Stimulated activated naive CD8-positive, alpha-beta T cell treated with anti-CD3 and anti-CD28 coated beads, Interleukin-15, amount 100 ng/mL, for 72 hours (primary cell): ENCODE measurements around the gene MCRIP1.

Source experiments
- ATAC-seq: fragments of 150-1000 bp; cut with Tn5 transposase; 2 replicates; pipeline ENCODE4 v1.10.0; 2021; ENCODE audit warnings: mild to moderate bottlenecking, moderate library complexity
- DNase-seq, 2 donors: peaks; one replicate each; pipeline ENCODE4 v3.0.0; 2021 to 2022
- H3K27ac Mint-ChIP-seq, 2 donors: one replicate each; pipeline ENCODE4 v1.8.0; 2022; ENCODE audit warnings: mild to moderate bottlenecking in 2 of 2, mixed read lengths in 2 of 2, moderate library complexity in 2 of 2
- H3K27me3 Mint-ChIP-seq: one replicate; pipeline ENCODE4 v1.8.0; 2022; ENCODE audit warnings: mixed read lengths
- H3K4me1 Mint-ChIP-seq: one replicate; pipeline ENCODE4 v1.8.0; 2022; ENCODE audit warnings: mild to moderate bottlenecking, mixed read lengths
- H3K4me3 Mint-ChIP-seq, 2 donors: one replicate each; pipeline ENCODE4 v1.8.0; 2022; ENCODE audit warnings: mild to moderate bottlenecking in 2 of 2, mixed read lengths in 2 of 2, moderate library complexity in 1 of 2
- H3K9me3 Mint-ChIP-seq, 2 donors: one replicate each; pipeline ENCODE4 v1.8.0; 2022; ENCODE audit warnings: mixed read lengths in 2 of 2

MCRIP1 gene

GRCh38 chr17:81807210-81807719, 25.8 kb downstream of the MCRIP1 start:
- Mint-ChIP-seq H3K4me1 (peaks cover 12% of the 10 kb centered on the region), H3K9me3 (no peaks in the 10 kb centered on the region), H3K27ac (no peak overlapping the region), H3K4me3 (no peak overlapping the region), H3K27me3 (peaks cover 75% of the 10 kb centered on the region)
- DNase-seq, result no peak
- no peak for ATAC-seq

- ATAC-seq, result no peak
- no peak for DNase-seq
- Mint-ChIP-seq H3K9me3 (no peaks in the 10 kb centered on the region), H3K4me1 (peaks cover 12% of the 10 kb centered on the region), H3K27me3 (peaks cover 82% of the 10 kb centered on the region), H3K4me3 (no peak overlapping the region), H3K27ac (no peak overlapping the region)
Observed at GRCh38 chr17:81806461-81807209, 26.5 kb downstream of the MCRIP1 start.

- no peak overlapping the region for H3K27ac Mint-ChIP-seq
- H3K9me3 Mint-ChIP-seq, result no peaks in the 10 kb centered on the region
- DNase-seq, result no peak
- no peak for ATAC-seq
- no peak overlapping the region for H3K4me3 Mint-ChIP-seq
- peaks cover 12% of the 10 kb centered on the region for H3K4me1 Mint-ChIP-seq
- H3K27me3 Mint-ChIP-seq, result peaks cover 89% of the 10 kb centered on the region
Observed at GRCh38 chr17:81805707-81806460, 27.2 kb downstream of the MCRIP1 start.

GRCh38 chr17:81804559-81805399, 28.3 kb downstream of the MCRIP1 start:
- Mint-ChIP-seq H3K4me1 (peaks cover 12% of the 10 kb centered on the region), H3K9me3 (no peaks in the 10 kb centered on the region), H3K4me3 (peak overlapping the region; percentile 13 to 15), H3K27ac (no peak overlapping the region), H3K27me3 (peaks cover 90% of the 10 kb centered on the region)
- no peak for DNase-seq
- ATAC-seq, result peak; percentile 21

GRCh38 chr17:81803728-81804558, 29.1 kb downstream of the MCRIP1 start, which contains the start of gene GCGR:
GCGR (plus strand) TSS chr17:81804150; CDS start chr17:81809019, 4,869 bp downstream.
- peaks cover 88% of the 10 kb centered on the region for H3K27me3 Mint-ChIP-seq
- ATAC-seq (peak; percentile 18), DNase-seq (no peak)
- H3K27ac Mint-ChIP-seq, result no peak within 1 kb of the TSS
- H3K4me1 Mint-ChIP-seq, result peaks cover 12% of the 10 kb centered on the region
- no peaks in the 10 kb centered on the region for H3K9me3 Mint-ChIP-seq
- H3K4me3 Mint-ChIP-seq, result peak within 1 kb of the TSS; percentile 13 to 47

- Mint-ChIP-seq H3K27ac (no peak overlapping the region), H3K4me1 (peaks cover 12% of the 10 kb centered on the region), H3K4me3 (peak overlapping the region in 1 of 2 donors; percentile 47), H3K9me3 (no peaks in the 10 kb centered on the region), H3K27me3 (peaks cover 80% of the 10 kb centered on the region)
- ATAC-seq, result no peak
- no peak for DNase-seq
Observed at GRCh38 chr17:81802856-81803643, 30.0 kb downstream of the MCRIP1 start.

- Mint-ChIP-seq H3K27me3 (peaks cover 71% of the 10 kb centered on the region), H3K9me3 (no peaks in the 10 kb centered on the region), H3K4me1 (peaks cover 12% of the 10 kb centered on the region), H3K4me3 (no peak overlapping the region), H3K27ac (no peak overlapping the region)
- DNase-seq (no peak), ATAC-seq (no peak)
Observed at GRCh38 chr17:81802048-81802758, 30.9 kb downstream of the MCRIP1 start.

GRCh38 chr17:81801327-81801726, 31.8 kb downstream of the MCRIP1 start:
- peaks cover 62% of the 10 kb centered on the region for H3K27me3 Mint-ChIP-seq
- no peak for ATAC-seq
- H3K4me3 Mint-ChIP-seq, result no peak overlapping the region
- no peak for DNase-seq
- H3K9me3 Mint-ChIP-seq, result no peaks in the 10 kb centered on the region
- H3K27ac Mint-ChIP-seq, result no peak overlapping the region
- peaks cover 12% of the 10 kb centered on the region for H3K4me1 Mint-ChIP-seq

- ATAC-seq, result no peak
- Mint-ChIP-seq H3K9me3 (no peaks in the 10 kb centered on the region), H3K27ac (no peak overlapping the region), H3K27me3 (peaks cover 5% of the 10 kb centered on the region), H3K4me1 (no peaks in the 10 kb centered on the region), H3K4me3 (no peak overlapping the region)
- DNase-seq, result no peak
Observed at GRCh38 chr17:81794509-81794908, 38.6 kb downstream of the MCRIP1 start.

GRCh38 chr17:81794074-81794476, 39.0 kb downstream of the MCRIP1 start:
- Mint-ChIP-seq H3K27ac (no peak overlapping the region), H3K4me3 (no peak overlapping the region), H3K9me3 (no peaks in the 10 kb centered on the region), H3K27me3 (peaks cover under 1% of the 10 kb centered on the region), H3K4me1 (no peaks in the 10 kb centered on the region)
- DNase-seq (no peak), ATAC-seq (no peak)

GRCh38 chr17:81792675-81793615, 40.1 kb downstream of the MCRIP1 start:
- Mint-ChIP-seq H3K9me3 (no peaks in the 10 kb centered on the region), H3K27ac (no peak overlapping the region), H3K27me3 (no peaks in the 10 kb centered on the region), H3K4me3 (no peak overlapping the region), H3K4me1 (no peaks in the 10 kb centered on the region)
- no peak for DNase-seq
- no peak for ATAC-seq
